AG09319 (cell line): Measurements from ENCODE around the gene DYRK3.

Experiments used
- DNase-seq: peaks from one replicate; pipeline ENCODE4 v3.0.0-alpha.2; 2010; ENCODE audit warnings: low read depth; ENCODE audit errors: extremely low read depth
- CTCF ChIP-seq: IDR thresholded peaks from 2 replicates; pipeline ENCODE4 v1.5.1; 2011; ENCODE audit warnings: low read depth, mild to moderate bottlenecking, inconsistent platforms, low read length, moderate library complexity

Gene DYRK3

DNA sequence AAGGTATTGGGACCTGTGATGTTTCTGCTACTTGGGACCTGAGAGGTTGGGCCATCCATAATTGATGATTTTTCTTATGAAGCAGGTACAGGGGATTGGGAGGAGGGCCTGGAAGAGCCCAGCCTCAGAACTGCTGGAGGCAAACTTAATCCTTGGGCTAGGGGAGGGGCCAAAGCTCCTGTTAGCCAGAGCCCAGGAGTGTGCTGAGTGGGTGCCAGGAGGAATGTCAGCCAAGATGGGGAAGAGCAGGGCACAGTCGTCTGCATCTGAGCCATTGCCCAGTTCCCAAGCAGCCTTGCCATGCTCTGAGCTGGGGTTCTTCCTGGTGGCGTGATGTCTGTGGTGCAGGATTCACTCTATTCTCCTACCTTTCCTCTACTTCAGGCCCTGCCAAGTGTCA, 55.2 kb downstream of the DYRK3 start:
- no peak for DNase-seq
- TF ChIP-seq CTCF, result no peak

DNA sequence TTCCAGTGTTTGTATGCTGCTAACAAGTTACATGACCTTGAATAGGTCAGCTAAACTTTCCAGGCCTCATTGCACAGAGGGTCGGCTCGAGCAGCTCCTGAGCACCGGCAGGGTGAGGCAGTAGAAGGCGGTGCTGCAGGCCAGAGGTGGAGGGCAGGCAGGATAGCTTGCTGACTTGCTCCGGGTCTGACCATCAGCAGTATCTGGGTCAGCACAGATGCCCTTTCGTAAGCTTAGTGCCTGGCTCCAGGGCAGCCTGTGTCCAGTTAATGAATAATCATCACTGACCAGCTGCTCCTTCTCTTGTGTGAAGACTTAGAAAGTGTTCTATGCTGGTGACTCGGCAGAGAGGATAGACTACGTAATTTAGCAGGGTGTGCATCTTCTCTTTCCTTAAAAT, 56.3 kb downstream of the DYRK3 start:
- no peak for TF ChIP-seq CTCF
- no peak for DNase-seq

DNA sequence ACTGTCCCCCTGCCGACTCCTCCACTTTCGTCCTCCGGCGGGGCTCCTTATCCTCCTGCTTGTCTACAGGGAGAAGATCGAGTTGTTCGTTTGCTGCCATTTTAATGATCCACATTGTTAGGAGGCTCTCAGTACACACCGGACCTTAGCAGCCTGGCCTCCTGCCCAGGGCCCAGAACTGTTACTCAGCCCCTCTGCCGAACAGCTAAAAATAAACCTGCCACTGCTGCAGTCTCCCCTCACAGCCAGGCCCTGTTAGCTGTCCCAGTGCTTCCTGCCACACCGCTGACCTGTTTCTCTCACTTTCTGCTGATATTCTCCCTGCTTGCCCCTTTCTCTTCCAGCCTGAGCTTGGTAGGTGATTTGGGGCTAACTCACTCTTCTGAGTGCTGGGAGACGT, 57.7 kb downstream of the DYRK3 start:
- TF ChIP-seq CTCF, result no peak
- no peak for DNase-seq

DNA sequence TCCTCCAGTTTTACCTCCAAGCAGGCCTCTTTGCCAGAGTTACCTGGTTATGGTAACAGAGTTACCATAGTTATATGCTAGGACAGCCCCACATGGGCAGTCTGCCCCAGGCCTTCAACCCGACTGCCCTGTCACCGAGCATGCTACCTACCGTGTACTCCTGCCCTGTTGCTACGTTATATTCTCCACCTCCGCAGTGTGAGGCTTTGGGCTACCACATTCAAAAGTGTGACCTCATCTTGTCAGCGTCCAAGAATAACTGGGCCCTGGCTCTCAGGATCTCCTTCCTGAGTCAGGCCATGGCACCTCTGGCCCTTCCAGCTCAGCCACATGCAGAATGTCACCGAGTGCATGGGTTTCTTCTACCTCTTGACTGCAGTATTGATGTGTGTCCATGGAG, 58.3 kb downstream of the DYRK3 start:
- DNase-seq, result no peak

GRCh38 chr1:206694171-206695124, 59.1 kb downstream of the DYRK3 start:
- no peak for TF ChIP-seq CTCF
- no peak for DNase-seq

More for the DNA sequence above, 58.3 kb downstream of the DYRK3 start:
- no peak for TF ChIP-seq CTCF

DNA sequence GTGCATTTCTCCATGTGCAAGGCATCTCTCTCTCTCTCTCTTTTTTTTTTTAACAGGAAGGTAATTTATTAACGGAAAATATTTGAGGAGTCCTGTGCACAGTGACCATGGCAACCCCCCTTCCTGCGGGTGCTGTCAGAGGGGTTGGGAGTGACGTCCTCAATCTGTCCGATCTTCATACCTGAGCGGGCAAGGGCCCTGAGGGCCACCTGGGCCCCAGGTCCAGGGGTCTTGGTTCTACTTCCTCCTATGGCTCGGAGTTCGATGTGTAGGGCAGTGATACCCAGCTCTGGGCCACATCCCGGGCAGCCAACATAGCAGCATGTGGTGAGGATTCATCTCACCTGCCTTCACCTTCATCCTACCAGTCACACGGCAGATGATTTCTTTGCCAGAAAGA, 60.4 kb downstream of the DYRK3 start:
- DNase-seq, result no peak
- TF ChIP-seq CTCF, result no peak

DNA sequence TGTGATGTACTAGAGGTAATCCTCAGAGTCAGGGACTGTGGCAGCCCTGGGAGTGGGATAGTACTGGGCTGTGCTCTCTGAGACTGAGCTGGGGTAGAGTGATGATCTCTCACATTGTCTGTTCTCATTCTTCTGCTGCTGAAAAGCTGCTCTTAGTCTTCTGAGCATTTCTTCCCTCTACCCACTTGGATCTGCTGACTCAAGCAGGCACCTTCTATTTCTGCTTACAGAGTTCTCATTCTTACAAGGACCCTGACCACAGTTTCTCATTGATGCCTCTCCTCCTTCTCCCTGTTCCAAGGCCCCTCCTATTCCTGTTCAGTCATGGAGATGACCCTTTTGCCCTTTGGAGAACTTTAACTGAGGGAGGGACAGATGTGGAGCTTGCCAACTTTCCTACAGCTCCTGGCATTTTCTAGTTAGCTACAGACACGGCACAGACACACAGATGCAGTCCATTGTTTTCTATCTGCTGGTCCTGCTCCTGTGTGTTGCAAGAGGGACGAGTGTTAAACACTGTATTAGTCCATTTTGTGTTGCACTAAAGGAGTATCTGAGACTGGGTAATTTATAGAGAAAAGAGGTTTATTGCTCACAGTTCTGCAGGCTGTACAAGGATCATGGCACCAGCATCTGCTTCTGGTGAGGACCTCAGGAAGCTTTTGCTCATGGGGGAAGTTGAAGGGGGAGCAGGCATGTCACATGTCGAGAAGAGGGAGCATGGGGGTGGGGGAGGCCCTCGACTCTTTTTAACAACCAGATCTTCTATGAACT, 61.7 kb downstream of the DYRK3 start:
- no peak for TF ChIP-seq CTCF
- no peak for DNase-seq
